GM06990 (cell line): Measurements from ENCODE around the gene TRAPPC3L.

ENCODE experiments used
- DNase-seq: peaks from one replicate; pipeline ENCODE4 v3.0.0-alpha.2; 2011; ENCODE audit not compliant: insufficient read length; ENCODE audit errors: extremely low read depth
- H3K27me3 ChIP-seq: replicated peaks from 2 replicates; pipeline ENCODE4 v1.6.0; 2011; ENCODE audit warnings: low read length; ENCODE audit not compliant: control insufficient read depth, insufficient read depth
- H3K36me3 ChIP-seq: 2 replicates; pipeline ENCODE4 v1.5.1; 2011; ENCODE audit warnings: low read length; ENCODE audit not compliant: control insufficient read depth, insufficient read depth
- H3K4me3 ChIP-seq: replicated peaks from 2 replicates; pipeline ENCODE4 v1.5.1; 2011; ENCODE audit warnings: low read depth, mild to moderate bottlenecking, control low read depth, low read length
- CTCF ChIP-seq: IDR thresholded peaks from 2 replicates; pipeline ENCODE4 v1.5.1; 2011; ENCODE audit warnings: low read length, control low read depth, mild to moderate bottlenecking, inconsistent platforms; ENCODE audit not compliant: insufficient read depth, poor library complexity, severe bottlenecking

The TRAPPC3L gene

GRCh38 chr6:116483616-116484015 lies 61.9 kb downstream of the TRAPPC3L start:
- H3K36me3 ChIP-seq, result no peaks in the 10 kb centered on the region
- no peak overlapping the region for H3K4me3 ChIP-seq
- DNase-seq, result no peak
- no peak for TF ChIP-seq CTCF
- no peaks in the 10 kb centered on the region for H3K27me3 ChIP-seq

GRCh38 chr6:116482780-116483179 lies 62.7 kb downstream of the TRAPPC3L start:
- no peak overlapping the region for H3K4me3 ChIP-seq
- DNase-seq, result no peak
- TF ChIP-seq CTCF, result no peak
- no peaks in the 10 kb centered on the region for H3K36me3 ChIP-seq
- no peaks in the 10 kb centered on the region for H3K27me3 ChIP-seq

- TF ChIP-seq CTCF, result no peak
- Histone ChIP-seq H3K27me3 (no peaks in the 10 kb centered on the region), H3K4me3 (no peak overlapping the region), H3K36me3 (no peaks in the 10 kb centered on the region)
- DNase-seq, result peak; percentile 24
Observed at GRCh38 chr6:116476002-116476678, 69.3 kb downstream of the TRAPPC3L start.

- Histone ChIP-seq H3K36me3 (no peaks in the 10 kb centered on the region), H3K4me3 (no peak overlapping the region), H3K27me3 (no peaks in the 10 kb centered on the region)
- no peak for TF ChIP-seq CTCF
- no peak for DNase-seq
Observed at GRCh38 chr6:116475141-116475540, 70.3 kb downstream of the TRAPPC3L start.

GRCh38 chr6:116472706-116473105 lies 72.8 kb downstream of the TRAPPC3L start:
- DNase-seq, result no peak
- TF ChIP-seq CTCF, result no peak
- Histone ChIP-seq H3K36me3 (no peaks in the 10 kb centered on the region), H3K27me3 (no peaks in the 10 kb centered on the region), H3K4me3 (no peak overlapping the region)

- H3K36me3 ChIP-seq, result no peaks in the 10 kb centered on the region
- H3K27me3 ChIP-seq, result no peaks in the 10 kb centered on the region
- DNase-seq, result no peak
- H3K4me3 ChIP-seq, result no peak overlapping the region
- TF ChIP-seq CTCF, result no peak
Observed at GRCh38 chr6:116471531-116471930, 74.0 kb downstream of the TRAPPC3L start.
